LNCaP clone FGC (cell line): ENCODE data around the gene PVALEF.

ENCODE experiments used
- DNase-seq: peaks from one replicate; pipeline ENCODE4 v3.0.0-alpha.2; 2011; ENCODE audit warnings: low read depth
- H3K4me3 ChIP-seq: 2 replicates; pipeline ENCODE4 v1.5.1; 2011; ENCODE audit warnings: mild to moderate bottlenecking, low read depth, low read length, control low read depth
- CTCF ChIP-seq: IDR thresholded peaks from 2 replicates; pipeline ENCODE4 v1.5.1; 2012; ENCODE audit warnings: mild to moderate bottlenecking; ENCODE audit not compliant: control insufficient read depth, insufficient read depth; ENCODE audit errors: extremely low read depth

Gene PVALEF

GRCh38 chr17:81195941-81196495 lies 30.7 kb downstream of the PVALEF start:
- no peak for TF ChIP-seq CTCF

GRCh38 chr17:81196505-81197408 lies 31.4 kb downstream of the PVALEF start:
- no peak for DNase-seq
- no peak for TF ChIP-seq CTCF
- H3K4me3 ChIP-seq, result no peak overlapping the region

More at GRCh38 chr17:81195941-81196495, 30.7 kb downstream of the PVALEF start:
- no peak overlapping the region for H3K4me3 ChIP-seq
- DNase-seq, result no peak

- H3K4me3 ChIP-seq, result no peak overlapping the region
- TF ChIP-seq CTCF, result no peak
- DNase-seq, result no peak
These were observed 32.1 kb downstream of the PVALEF start for GRCh38 chr17:81197409-81197795.

- DNase-seq, result no peak
- no peak overlapping the region for H3K4me3 ChIP-seq
- no peak for TF ChIP-seq CTCF
These were observed 32.7 kb downstream of the PVALEF start for GRCh38 chr17:81197831-81198490.

GRCh38 chr17:81198826-81199481 lies 33.6 kb downstream of the PVALEF start:
- H3K4me3 ChIP-seq, result no peak overlapping the region
- TF ChIP-seq CTCF, result no peak
- DNase-seq, result no peak

GRCh38 chr17:81199482-81199830 lies 34.1 kb downstream of the PVALEF start:
- TF ChIP-seq CTCF, result no peak
- H3K4me3 ChIP-seq, result no peak overlapping the region
- DNase-seq, result no peak
